Psoas muscle (tissue), 8 donors: Measurements from ENCODE around the gene EPPIN. TPM values are rescaled to one million over a fixed set of nuclear protein-coding genes. Genes with fewer than 3 reads are reported as not detected.

ENCODE experiments used
- ATAC-seq, 4 donors: fragments of 200-7000 bp; cut with Tn5 transposase; one replicate each; pipeline ENCODE4 v1.9.1; 2020; ENCODE audit warnings: moderate library complexity in 3 of 4, mild to moderate bottlenecking in 2 of 4
- DNase-seq, 2 donors: peaks; one replicate each; pipeline ENCODE4 v3.0.0-alpha.2; 2020
- H3K27ac ChIP-seq: fragments of 200-600 bp; one replicate; pipeline ENCODE4 v1.8.0; 2022
- H3K27me3 ChIP-seq, 3 donors: fragments of 200-600 bp in 1 of 3; one replicate each; pipeline versions ENCODE4 v1.6.1 to v1.8.0; 2013 to 2022; ENCODE audit warnings: low read length in 2 of 3, mild to moderate bottlenecking in 2 of 3, moderate library complexity in 1 of 3; ENCODE audit not compliant: insufficient read depth in 3 of 3
- H3K36me3 ChIP-seq, 2 donors: fragments of 200-600 bp in 1 of 2; one replicate each; pipeline versions ENCODE4 v1.6.1 to v1.8.0; 2013 to 2022; ENCODE audit warnings: low read depth in 1 of 2, mild to moderate bottlenecking in 1 of 2, moderate library complexity in 1 of 2; ENCODE audit not compliant: insufficient read depth in 1 of 2
- H3K4me1 ChIP-seq: fragments of 200-600 bp; one replicate; pipeline ENCODE4 v1.8.0; 2022
- H3K4me3 ChIP-seq: fragments of 200-600 bp; one replicate; pipeline ENCODE4 v1.8.0; 2022; ENCODE audit warnings: mild to moderate bottlenecking
- H3K9me3 ChIP-seq: fragments of 200-600 bp; one replicate; pipeline ENCODE4 v1.8.0; 2022
- CTCF ChIP-seq: fragments of 200-600 bp; IDR thresholded peaks from one replicate; pipeline ENCODE4 v1.8.0; 2022; ENCODE audit warnings: antibody characterized with exemption
- WGBS, 3 donors: extraction: QIAGEN DNeasy Blood & Tissue Kit; methylation state at CpG; one replicate each; pipeline versions ENCODE4 v1.1.6 to v1.1.7; 2013; 5-methylcytosine and 5-hydroxymethylcytosine counted together
- intact Hi-C, 2 donors: fragments of 100-400 bp; cut with DNase I; formaldehyde crosslinking; loops; one replicate each; pipeline versions ENCODE4 v1.11.0 to v1.14.2; 2022
- polyA plus RNA-seq, 3 donors: library from polyadenylated mRNA; stranded (reverse); fragments of 200-250 nt; gene quantifications; one replicate each; pipeline ENCODE4 v1.2.3, GENCODE V29; 2013
- total RNA-seq, 4 donors: library from RNA; stranded (reverse); fragmentation: NEBNext Ultra II Directional in 2 of 4; extraction: Animal tissue kit (Norgen Biotek cat#: 25700) in 2 of 4; gene quantifications; one replicate each; pipeline versions ENCODE4 v1.2.1 to v1.2.4, GENCODE V29; 2021 to 2023
- donor health status: healthy with polysubstance abuse.
- donor health status: DM: no; HTN: no; CAD: no; lungs with moderate emphysema.
- donor health status: Bipolar disorder and iron deficiency.
- donor health status: healthy.
- donor health status: DM: yes; HTN: yes; CAD: no.
- donor health status: DM: no; HTN: no; CAD: no.
- donor health status: DM: no; HTN: no; CAD: no.
- donor health status: DM: yes; HTN: yes; CAD: no.

Gene EPPIN
- total and polyA plus RNA-seq, 7 donors = not detected

GRCh38 chr20:45497971-45498494, 49.2 kb downstream of the EPPIN start:
- TF ChIP-seq CTCF = no peak
- no peak for DNase-seq
- WGBS, 3 donors = 72 to 81% (median 75%) methylated on average over 3 of the region's 3 CpGs
- intact Hi-C loops = no loop called here
- Histone ChIP-seq H3K27ac (no peak overlapping the region), H3K4me1 (no peaks in the 10 kb centered on the region), H3K27me3 (peaks cover 0 to 26% (median 4%) of the 10 kb centered on the region in 3 donors), H3K36me3 (no peaks in the 10 kb centered on the region), H3K4me3 (no peak overlapping the region), H3K9me3 (no peaks in the 10 kb centered on the region)
- no peak for ATAC-seq

- Histone ChIP-seq H3K4me1 (no peaks in the 10 kb centered on the region), H3K27ac (no peak overlapping the region), H3K9me3 (no peaks in the 10 kb centered on the region), H3K4me3 (no peak overlapping the region), H3K36me3 (no peaks in the 10 kb centered on the region), H3K27me3 (peaks cover 0 to 28% (median 4%) of the 10 kb centered on the region in 3 donors)
- no peak for TF ChIP-seq CTCF
- intact Hi-C loops = no loop called here
- DNase-seq = no peak
- no peak for ATAC-seq
- WGBS, 3 donors = 58 to 64% (median 61%) methylated on average over 3 of the region's 3 CpGs
Measured at GRCh38 chr20:45496166-45496565, 51.0 kb downstream of the EPPIN start.

- WGBS, 3 donors = 81 to 92% (median 82%) methylated on average over 1 of the region's 1 CpG
- intact Hi-C loops = no loop called here
- ATAC-seq = no peak
- H3K27ac ChIP-seq = no peak overlapping the region
- peaks cover 0 to 25% (median 6%) of the 10 kb centered on the region in 3 donors for H3K27me3 ChIP-seq
- no peaks in the 10 kb centered on the region for H3K9me3 ChIP-seq
- no peak for DNase-seq
- TF ChIP-seq CTCF = no peak
- H3K4me3 ChIP-seq = no peak overlapping the region
- H3K36me3 ChIP-seq = no peaks in the 10 kb centered on the region
- H3K4me1 ChIP-seq = no peaks in the 10 kb centered on the region
Measured at GRCh38 chr20:45495501-45495941, 51.7 kb downstream of the EPPIN start.

Other genes with a start within 250 kb of the EPPIN start
- under 1 TPM in 1 of 4 donors, not detected in 3; 0.22 TPM for gene RBPJL, start 240.6 kb downstream of the EPPIN start, total RNA-seq
- under 1 TPM in 2 of 3 donors, not detected in 1; 0.04 TPM for gene RBPJL, start 240.6 kb downstream of the EPPIN start, polyA plus RNA-seq
- not detected for gene MATN4, start 239.1 kb downstream of the EPPIN start, total RNA-seq
- gene MATN4, start 239.1 kb downstream of the EPPIN start, polyA plus RNA-seq = not detected
- 100 to 1,000 TPM in 2 of 4 donors, 10 to 100 TPM in 2; 32.2 to 283 (median 161) TPM for gene SDC4, start 199.0 kb downstream of the EPPIN start, total RNA-seq
- 100 to 1,000 TPM in 1 of 3 donors, 10 to 100 TPM in 2; 41.6 to 323 (median 63.9) TPM for gene SDC4, start 199.0 kb downstream of the EPPIN start, polyA plus RNA-seq
- 10 to 100 TPM; 17.1 to 29.6 (median 22.9) TPM for gene SYS1, start 184.2 kb downstream of the EPPIN start, total RNA-seq
- 10 to 100 TPM; 40.9 to 73.3 (median 58.1) TPM for gene SYS1, start 184.2 kb downstream of the EPPIN start, polyA plus RNA-seq
- gene TP53TG5, start 169.1 kb downstream of the EPPIN start, total RNA-seq = under 1 TPM in 2 of 4 donors, not detected in 2; 0.38 to 0.69 TPM
- 1 to 10 TPM in 1 of 3 donors, under 1 TPM in 2; 0.12 to 1.0 (median 0.16) TPM for gene TP53TG5, start 169.1 kb downstream of the EPPIN start, polyA plus RNA-seq
- 100 to 1,000 TPM; 108 to 180 (median 163) TPM for gene DBNDD2, start 139.1 kb downstream of the EPPIN start, total RNA-seq
- 100 to 1,000 TPM; 151 to 230 (median 162) TPM for gene DBNDD2, start 139.1 kb downstream of the EPPIN start, polyA plus RNA-seq
- 10 to 100 TPM; 48.0 to 74.9 (median 57.1) TPM for gene PIGT, start 131.3 kb downstream of the EPPIN start, total RNA-seq
- 100 to 1,000 TPM in 1 of 3 donors, 10 to 100 TPM in 2; 57.3 to 113 (median 94.7) TPM for gene PIGT, start 131.3 kb downstream of the EPPIN start, polyA plus RNA-seq
- under 1 TPM in 2 of 4 donors, not detected in 2; 0.44 to 0.74 TPM for gene WFDC2, start 77.6 kb downstream of the EPPIN start, total RNA-seq
- gene WFDC2, start 77.6 kb downstream of the EPPIN start, polyA plus RNA-seq = under 1 TPM in 2 of 3 donors, not detected in 1; 0.22 to 0.31 TPM
- gene SPINT3, start 31.8 kb downstream of the EPPIN start, total RNA-seq = not detected
- gene SPINT3, start 31.8 kb downstream of the EPPIN start, polyA plus RNA-seq = not detected
- gene WFDC6, start 7.9 kb downstream of the EPPIN start, total RNA-seq = not detected
- not detected for gene WFDC6, start 7.9 kb downstream of the EPPIN start, polyA plus RNA-seq
- not detected for gene WFDC8, start 31.9 kb upstream of the EPPIN start, total RNA-seq
- not detected for gene WFDC8, start 31.9 kb upstream of the EPPIN start, polyA plus RNA-seq
- not detected for gene WFDC10A, start 82.3 kb upstream of the EPPIN start, total RNA-seq
- gene WFDC10A, start 82.3 kb upstream of the EPPIN start, polyA plus RNA-seq = not detected
- gene WFDC9, start 83.9 kb upstream of the EPPIN start, total RNA-seq = not detected
- gene WFDC9, start 83.9 kb upstream of the EPPIN start, polyA plus RNA-seq = not detected
- not detected for gene WFDC11, start 122.8 kb upstream of the EPPIN start, total RNA-seq
- gene WFDC11, start 122.8 kb upstream of the EPPIN start, polyA plus RNA-seq = not detected
- not detected for gene WFDC13, start 154.6 kb upstream of the EPPIN start, total RNA-seq
- gene WFDC13, start 154.6 kb upstream of the EPPIN start, polyA plus RNA-seq = not detected
- gene WFDC10B, start 157.6 kb upstream of the EPPIN start, total RNA-seq = not detected
- not detected for gene WFDC10B, start 157.6 kb upstream of the EPPIN start, polyA plus RNA-seq
- gene SPINT4, start 174.9 kb upstream of the EPPIN start, total RNA-seq = not detected
- gene SPINT4, start 174.9 kb upstream of the EPPIN start, polyA plus RNA-seq = not detected
- 1 to 10 TPM in 1 of 4 donors, under 1 TPM in 2, not detected in 1; 0.64 to 1.2 (median 0.73) TPM for gene WFDC3, start 244.5 kb upstream of the EPPIN start, total RNA-seq
- gene WFDC3, start 244.5 kb upstream of the EPPIN start, polyA plus RNA-seq = under 1 TPM; 0.51 to 0.79 (median 0.61) TPM
- gene DNTTIP1, start 244.6 kb upstream of the EPPIN start, total RNA-seq = 10 to 100 TPM; 40.6 to 56.7 (median 44.9) TPM
- gene DNTTIP1, start 244.6 kb upstream of the EPPIN start, polyA plus RNA-seq = 10 to 100 TPM; 28.3 to 56.8 (median 53.9) TPM